ENCODE results near the gene NAA80. TPM values are rescaled to one million over a fixed set of nuclear protein-coding genes. Genes with fewer than 3 reads are reported as not detected.

The NAA80 gene
- total RNA-seq, 1 experiment from 2014 or later: 25.2 TPM

DNA sequence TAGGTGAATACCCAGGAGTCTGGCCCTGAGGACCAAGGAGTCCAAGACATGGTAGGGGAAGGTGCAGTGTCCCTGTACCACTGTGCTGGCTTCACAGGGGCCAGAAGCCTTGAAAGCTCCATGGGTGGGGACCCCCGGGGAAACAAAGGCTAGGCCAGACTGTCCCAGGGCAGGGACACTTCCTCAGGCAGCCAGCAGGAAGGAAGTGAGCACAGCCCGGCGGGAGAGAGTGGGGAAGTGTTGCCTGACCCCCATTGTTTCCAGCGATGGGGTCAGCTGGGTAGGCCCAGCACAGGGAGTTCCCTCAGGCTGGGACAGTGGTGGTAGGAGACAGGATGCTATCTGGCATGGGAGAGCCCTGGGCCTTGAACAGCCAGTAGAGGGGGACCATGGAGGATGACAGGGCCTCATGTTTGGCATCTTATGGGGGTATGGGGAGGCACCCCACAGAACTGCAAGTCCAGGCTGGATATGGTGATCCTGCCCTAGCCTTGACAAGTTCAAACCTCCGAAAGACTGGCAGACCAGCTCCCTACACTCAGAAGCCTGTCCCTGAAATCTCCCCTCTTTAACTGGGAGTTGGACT lies 24.5 kb upstream of the NAA80 start:
- peaks cover 7% of the 10 kb centered on the region; the same call in 1 of the 2 replicates for H3K36me3 ChIP-seq (ENCODE audit: low read depth)
- no peak overlapping the region for H3K4me2 ChIP-seq
- POLR2A ChIA-PET (ENCODE audit: unreplicated experiment): interaction anchor here (0.5 to 0.6 kb wide), 2 partner anchors 24 to 30 kb away, joined by 5 to 14 read pairs; no protein-coding TSS in a partner anchor
- peaks cover 4% of the 10 kb centered on the region; the same call in 1 of the 2 replicates for H4K20me1 ChIP-seq (ENCODE audit: insufficient read depth)
- H3F3A ChIP-seq (ENCODE audit: insufficient read depth, low read depth): peaks cover 14% of the 10 kb centered on the region
- intact Hi-C loops (cut with micrococcal nuclease; ENCODE audit: unreplicated experiment): loop anchor here (1.0 kb wide), 3 partner anchors 49 to 96 kb away; no protein-coding TSS in a partner anchor
- BruUV-seq (replicated peaks): no TSS peak
- CTCF ChIA-PET: interaction anchor here (0.5 to 1.6 kb wide), 5 partner anchors 20 to 97 kb away, joined by 3 to 10 read pairs (median 4); partner anchors contain the start of gene HYAL1
- no peaks in the 10 kb centered on the region for H3K27me3 ChIP-seq (ENCODE audit: insufficient read depth, low read depth)
- no peak overlapping the region for H2AFZ ChIP-seq
- TF ChIP-seq, protein P1, sequence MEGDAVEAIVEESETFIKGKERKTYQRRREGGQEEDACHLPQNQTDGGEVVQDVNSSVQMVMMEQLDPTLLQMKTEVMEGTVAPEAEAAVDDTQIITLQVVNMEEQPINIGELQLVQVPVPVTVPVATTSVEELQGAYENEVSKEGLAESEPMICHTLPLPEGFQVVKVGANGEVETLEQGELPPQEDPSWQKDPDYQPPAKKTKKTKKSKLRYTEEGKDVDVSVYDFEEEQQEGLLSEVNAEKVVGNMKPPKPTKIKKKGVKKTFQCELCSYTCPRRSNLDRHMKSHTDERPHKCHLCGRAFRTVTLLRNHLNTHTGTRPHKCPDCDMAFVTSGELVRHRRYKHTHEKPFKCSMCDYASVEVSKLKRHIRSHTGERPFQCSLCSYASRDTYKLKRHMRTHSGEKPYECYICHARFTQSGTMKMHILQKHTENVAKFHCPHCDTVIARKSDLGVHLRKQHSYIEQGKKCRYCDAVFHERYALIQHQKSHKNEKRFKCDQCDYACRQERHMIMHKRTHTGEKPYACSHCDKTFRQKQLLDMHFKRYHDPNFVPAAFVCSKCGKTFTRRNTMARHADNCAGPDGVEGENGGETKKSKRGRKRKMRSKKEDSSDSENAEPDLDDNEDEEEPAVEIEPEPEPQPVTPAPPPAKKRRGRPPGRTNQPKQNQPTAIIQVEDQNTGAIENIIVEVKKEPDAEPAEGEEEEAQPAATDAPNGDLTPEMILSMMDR (conservative IDR thresholded peaks at IDR 0.05): no peak
- no peak for TF ChIP-seq EZH2 (IDR thresholded peaks at IDR 0.05; ENCODE audit: low read depth)
- H3K4me3 ChIP-seq: no peak overlapping the region
- no peaks in the 10 kb centered on the region for H3K9me3 ChIP-seq (ENCODE audit: insufficient read depth, low read depth)
- H3K9me2 ChIP-seq (ENCODE audit: insufficient read depth): no peaks in the 10 kb centered on the region
- H3K79me2 ChIP-seq (ENCODE audit: low read depth): peaks cover 38% of the 10 kb centered on the region
- DNase-seq: no peak
- peaks cover 16% of the 10 kb centered on the region for H3K4me1 ChIP-seq (replicated peaks; ENCODE audit: insufficient read depth)
- H3K27ac ChIP-seq: no peak overlapping the region

- CTCF ChIA-PET: interaction anchor here (1.1 kb wide), 1 partner anchor 51 kb away, joined by 7 read pairs; no protein-coding TSS in a partner anchor
- DNase-seq: no peak
- Histone ChIP-seq H3K4me3 (no peak overlapping the region), H3K4me1 (replicated peaks; ENCODE audit: insufficient read depth) (peaks cover 18% of the 10 kb centered on the region), H3K27ac (no peak overlapping the region), H4K20me1 (ENCODE audit: insufficient read depth) (peaks cover 4% of the 10 kb centered on the region; the same call in 1 of the 2 replicates), H3K36me3 (ENCODE audit: low read depth) (peaks cover 7% of the 10 kb centered on the region; the same call in 1 of the 2 replicates), H3K9me3 (ENCODE audit: insufficient read depth, low read depth) (no peaks in the 10 kb centered on the region), H3F3A (ENCODE audit: insufficient read depth, low read depth) (peaks cover 14% of the 10 kb centered on the region; the same call in 1 of the 2 replicates), H2AFZ (no peak overlapping the region), H3K79me2 (ENCODE audit: low read depth) (peaks cover 41% of the 10 kb centered on the region), H3K27me3 (ENCODE audit: insufficient read depth, low read depth) (no peaks in the 10 kb centered on the region), H3K9me2 (ENCODE audit: insufficient read depth) (no peaks in the 10 kb centered on the region), H3K4me2 (no peak overlapping the region)
- intact Hi-C loops (cut with micrococcal nuclease; ENCODE audit: unreplicated experiment): no loop called here
- TF ChIP-seq, protein P1 (conservative IDR thresholded peaks at IDR 0.05): no peak
- no peak for TF ChIP-seq EZH2 (IDR thresholded peaks at IDR 0.05; ENCODE audit: low read depth)
- BruUV-seq (replicated peaks): no TSS peak
- POLR2A ChIA-PET (ENCODE audit: unreplicated experiment): interaction anchor here (0.5 kb wide), 1 partner anchor 24 kb away, joined by 14 read pairs; no protein-coding TSS in a partner anchor
These were observed 23.9 kb upstream of the NAA80 start for GRCh38 chr3:50323092-50323600.

DNA sequence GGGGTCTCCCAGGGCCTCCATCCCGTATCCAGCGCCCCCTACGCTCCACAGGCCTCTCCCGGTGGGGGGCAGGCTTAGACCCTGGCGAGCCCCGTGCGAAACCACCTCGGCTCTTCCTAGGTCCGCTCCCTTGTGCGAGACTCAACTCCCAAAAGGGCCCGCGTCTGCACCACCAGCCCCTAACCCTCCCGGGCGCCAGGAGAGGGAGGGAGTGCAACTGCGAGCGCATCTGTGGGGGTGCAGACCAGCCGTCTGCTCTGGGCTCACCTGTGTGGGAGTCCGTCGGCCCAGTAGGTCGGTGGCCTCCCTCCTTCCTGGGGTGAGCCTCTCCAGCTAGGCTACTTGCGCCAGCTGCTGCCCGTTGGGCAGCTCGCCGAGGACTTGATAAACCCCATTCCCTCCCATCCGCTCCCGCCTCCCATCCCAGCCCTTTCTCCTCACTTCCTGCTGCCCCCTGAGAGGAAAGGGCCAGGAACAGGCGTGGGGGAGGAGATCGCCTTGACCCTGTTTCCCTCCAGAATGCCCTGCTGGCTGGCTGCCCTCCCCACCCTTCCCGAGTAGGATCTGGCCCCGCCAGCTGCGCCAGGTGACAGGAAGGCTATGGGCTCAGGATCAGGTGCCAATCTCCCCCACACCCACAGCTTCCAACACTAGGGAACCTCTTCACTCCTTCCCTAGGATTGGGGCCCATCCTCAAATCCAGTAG lies 23.3 kb upstream of the NAA80 start, which contains the start of gene HYAL2:
Gene HYAL2 (minus strand): TSS at position 360 of the 706 bp plus-strand sequence. CDS start 2,256 bp downstream, outside the sequence.
- intact Hi-C loops (cut with micrococcal nuclease; ENCODE audit: unreplicated experiment): no loop called here
- Histone ChIP-seq H3K27ac (peak within 1 kb of the TSS; percentile 83), H3K4me2 (peak within 1 kb of the TSS; percentile 91), H3K36me3 (ENCODE audit: low read depth) (peaks cover 7% of the 10 kb centered on the region; the same call in 1 of the 2 replicates), H3K9me3 (ENCODE audit: insufficient read depth, low read depth) (no peaks in the 10 kb centered on the region), H3K4me3 (peak within 1 kb of the TSS; percentile 69), H4K20me1 (ENCODE audit: insufficient read depth) (peaks cover 4% of the 10 kb centered on the region; the same call in 1 of the 2 replicates), H3K9me2 (ENCODE audit: insufficient read depth) (no peaks in the 10 kb centered on the region), H3F3A (ENCODE audit: insufficient read depth, low read depth) (peaks cover 20% of the 10 kb centered on the region), H3K4me1 (replicated peaks; ENCODE audit: insufficient read depth) (peaks cover 24% of the 10 kb centered on the region), H2AFZ (peak within 1 kb of the TSS; percentile 91), H3K27me3 (ENCODE audit: insufficient read depth, low read depth) (no peaks in the 10 kb centered on the region), H3K79me2 (ENCODE audit: low read depth) (peaks cover 37% of the 10 kb centered on the region)
- ChIA-PET CTCF (interaction anchor here (1.1 kb wide), 1 partner anchor 50 kb away, joined by 7 read pairs; no protein-coding TSS in a partner anchor), POLR2A (ENCODE audit: unreplicated experiment) (no interaction called here)
- TF ChIP-seq EZH2 (IDR thresholded peaks at IDR 0.05; ENCODE audit: low read depth): no peak
- TF ChIP-seq, protein P1 (conservative IDR thresholded peaks at IDR 0.05): no peak
- no peak for DNase-seq
- no TSS peak for BruUV-seq (replicated peaks)

Measured in PC-9 (cell line).